H1 (cell line): ENCODE results near the gene C2CD5. TPM values are rescaled to one million over a fixed set of nuclear protein-coding genes. Genes with fewer than 3 reads are reported as not detected.

Source experiments
- CTCF ChIA-PET: fragments of 300-600 bp; sonication (Branson Sonifier 250); formaldehyde crosslinking; loops from one replicate; lab custom pipeline; 2021; ENCODE audit not compliant: partially characterized antibody; lab: Charles Lee
- POLR2A ChIA-PET: fragments of 300-600 bp; sonication (Branson Sonifier 250); formaldehyde crosslinking; loops from one replicate; lab custom pipeline; 2021; ENCODE audit warnings: inconsistent platforms; ENCODE audit not compliant: partially characterized antibody; lab: Charles Lee
- DNase-seq, 2 experiments: peaks; one replicate each; pipeline versions ENCODE4 v3.0.0 to v3.0.0-alpha.2; 2010 to 2022; ENCODE audit warnings: low spot score in 2 of 2, low read depth in 1 of 2, mixed read lengths in 1 of 2
- FAIRE-seq: peaks from 2 replicates; lab custom pipeline; 2011; peaks lifted over from hg19 to GRCh38; lab: Jason Lieb, UNC
- H2AFZ ChIP-seq: 2 replicates; pipeline ENCODE4 v1.8.1; 2012; ENCODE audit warnings: low read length, inconsistent platforms
- H2AK5ac ChIP-seq: 2 replicates; pipeline ENCODE4 v1.6.1; 2013; ENCODE audit warnings: low read depth, low read length
- H2BK120ac ChIP-seq: replicated peaks from 2 replicates; pipeline ENCODE3; 2013; ENCODE audit warnings: low read depth, low read length, inconsistent platforms
- H2BK12ac ChIP-seq: 2 replicates; pipeline ENCODE4 v1.6.1; 2013; ENCODE audit warnings: low read depth, low read length
- H2BK15ac ChIP-seq: 2 replicates; pipeline ENCODE4 v1.6.1; 2013; ENCODE audit warnings: low read length
- H2BK20ac ChIP-seq: 2 replicates; pipeline ENCODE4 v1.6.1; 2013; ENCODE audit warnings: low read length
- H2BK5ac ChIP-seq: 2 replicates; pipeline ENCODE4 v1.6.1; 2013; ENCODE audit warnings: low read depth, low read length
- H3K14ac ChIP-seq: 2 replicates; pipeline ENCODE4 v1.6.1; 2013; ENCODE audit warnings: inconsistent platforms; ENCODE audit not compliant: insufficient read length
- H3K18ac ChIP-seq: 2 replicates; pipeline ENCODE4 v1.6.1; 2013; ENCODE audit warnings: low read length; ENCODE audit errors: extremely low read depth
- H3K23ac ChIP-seq: 2 replicates; pipeline ENCODE4 v1.6.1; 2013; ENCODE audit warnings: inconsistent platforms; ENCODE audit not compliant: insufficient read length
- H3K23me2 ChIP-seq: 2 replicates; pipeline ENCODE4 v1.6.1; 2013; ENCODE audit warnings: low read depth, low read length
- H3K27ac ChIP-seq: 2 replicates; pipeline ENCODE4 v1.6.1; 2011; ENCODE audit warnings: low read depth, low read length, inconsistent platforms
- H3K27me3 ChIP-seq, 4 experiments: replicated peaks in 1 of 4; 1 replicate in 1 of 4; 2 replicates in 3 of 4; pipeline versions ENCODE4 v1.6.1 to v1.8.1; 2011 to 2013; ENCODE audit warnings: low read length in 3 of 4, mild to moderate bottlenecking in 3 of 4, inconsistent platforms in 2 of 4, mixed read lengths in 2 of 4, moderate library complexity in 1 of 4; ENCODE audit not compliant: control insufficient read depth in 3 of 4, insufficient read depth in 3 of 4; ENCODE audit errors: extremely low read depth in 1 of 4
- H3K36me3 ChIP-seq, 4 experiments: 2 replicates each; pipeline versions ENCODE4 v1.6.1 to v1.8.1; 2011 to 2013; ENCODE audit warnings: mild to moderate bottlenecking in 4 of 4, low read length in 3 of 4, moderate library complexity in 2 of 4, control low read depth in 1 of 4, inconsistent platforms in 1 of 4; ENCODE audit not compliant: insufficient read depth in 4 of 4, control insufficient read depth in 2 of 4
- H3K4ac ChIP-seq: replicated peaks from 2 replicates; pipeline ENCODE3; 2013; ENCODE audit warnings: low read length, low read depth, mixed read lengths, inconsistent platforms; ENCODE audit not compliant: insufficient read length
- H3K4me1 ChIP-seq, 4 experiments: replicated peaks in 1 of 4; 1 replicate in 1 of 4; 2 replicates in 3 of 4; pipeline versions ENCODE4 v1.6.1 to v1.8.1; 2011 to 2013; ENCODE audit warnings: low read length in 3 of 4, inconsistent platforms in 2 of 4, mixed read lengths in 1 of 4; ENCODE audit not compliant: insufficient read depth in 4 of 4, control insufficient read depth in 3 of 4
- H3K4me2 ChIP-seq, 2 experiments: 2 replicates each; pipeline versions ENCODE4 v1.6.1 to v1.8.1; 2011 to 2013; ENCODE audit warnings: low read depth in 2 of 2, low read length in 2 of 2, control low read depth in 1 of 2, inconsistent platforms in 1 of 2, mild to moderate bottlenecking in 1 of 2; ENCODE audit not compliant: insufficient read depth in 1 of 2
- H3K4me3 ChIP-seq, 4 experiments: fragments of 200-600, 300-600 bp in 1 of 4; sonication (generic), shearing (Covaris generic), sonication (Bioruptor Twin) in 1 of 4; 2 replicates each; pipeline versions ENCODE4 v1.5.1 to v1.8.1; 2011 to 2016; ENCODE audit warnings: low read length in 4 of 4, low read depth in 3 of 4, control low read depth in 2 of 4, inconsistent platforms in 2 of 4, mild to moderate bottlenecking in 2 of 4, mixed read lengths in 1 of 4, moderate library complexity in 1 of 4; ENCODE audit not compliant: insufficient read depth in 2 of 4; ENCODE audit errors: extremely low read depth in 1 of 4
- H3K56ac ChIP-seq: replicated peaks from 2 replicates; pipeline ENCODE3; 2013; ENCODE audit warnings: low read depth, mild to moderate bottlenecking, mixed read lengths, low read length, inconsistent platforms; ENCODE audit not compliant: insufficient read length
- H3K79me1 ChIP-seq: 2 replicates; pipeline ENCODE4 v1.6.1; 2013; ENCODE audit warnings: low read depth, low read length, control low read depth
- H3K79me2 ChIP-seq, 2 experiments: 2 replicates each; pipeline versions ENCODE4 v1.6.1 to v1.8.1; 2012 to 2013; ENCODE audit warnings: low read length in 2 of 2, mild to moderate bottlenecking in 2 of 2, inconsistent platforms in 1 of 2; ENCODE audit not compliant: insufficient read depth in 2 of 2, control insufficient read depth in 1 of 2
- H3K9ac ChIP-seq, 4 experiments: replicated peaks in 1 of 4; 1 replicate in 1 of 4; 2 replicates in 3 of 4; pipeline versions ENCODE4 v1.6.1 to v1.8.1; 2011 to 2013; ENCODE audit warnings: low read depth in 3 of 4, low read length in 3 of 4, control low read depth in 2 of 4, mild to moderate bottlenecking in 2 of 4, moderate library complexity in 2 of 4, inconsistent platforms in 1 of 4; ENCODE audit errors: extremely low read depth in 1 of 4
- H3K9me3 ChIP-seq, 2 experiments: 2 replicates each; pipeline versions ENCODE4 v1.6.1 to v1.8.1; 2012 to 2013; ENCODE audit warnings: mild to moderate bottlenecking in 2 of 2, moderate library complexity in 2 of 2, control low read depth in 1 of 2, inconsistent platforms in 1 of 2, low read depth in 1 of 2, low read length in 1 of 2, mixed read lengths in 1 of 2; ENCODE audit not compliant: insufficient read depth in 2 of 2
- H4K20me1 ChIP-seq, 2 experiments: replicated peaks in 1 of 2; 2 replicates each; pipeline versions ENCODE3 to v1.8.1; 2011 to 2013; ENCODE audit warnings: inconsistent platforms in 2 of 2, low read length in 2 of 2, mild to moderate bottlenecking in 1 of 2; ENCODE audit not compliant: insufficient read depth in 2 of 2, control insufficient read depth in 1 of 2
- H4K5ac ChIP-seq: 2 replicates; pipeline ENCODE4 v1.6.1; 2013; ENCODE audit warnings: low read length, low read depth, mixed read lengths, inconsistent platforms; ENCODE audit not compliant: insufficient read length
- H4K8ac ChIP-seq: 2 replicates; pipeline ENCODE4 v1.8.0; 2013; ENCODE audit warnings: mild to moderate bottlenecking, moderate library complexity, low read length, inconsistent platforms; ENCODE audit not compliant: insufficient read depth; ENCODE audit errors: extremely low read depth
- H4K91ac ChIP-seq: replicated peaks from 2 replicates; pipeline ENCODE3; 2013; ENCODE audit warnings: low read length, mixed read lengths, inconsistent platforms; ENCODE audit not compliant: insufficient read length
- BCL11A ChIP-seq, 2 experiments: IDR thresholded peaks; one replicate each; pipeline ENCODE4 v1.6.1; 2011; ENCODE audit warnings: low read depth in 2 of 2, low read length in 2 of 2, mild to moderate bottlenecking in 2 of 2
- CEBPB ChIP-seq: IDR thresholded peaks from 2 replicates; pipeline ENCODE4 v1.6.1; 2012; ENCODE audit warnings: low read depth, low read length
- CHD2 ChIP-seq: IDR thresholded peaks from 2 replicates; pipeline ENCODE4 v1.6.1; 2012; ENCODE audit warnings: low read length, improper control_type of control experiment
- GABPA ChIP-seq: IDR thresholded peaks from 2 replicates; pipeline ENCODE4 v1.6.1; 2011; ENCODE audit warnings: mild to moderate bottlenecking, low read length, moderate library complexity, borderline replicate concordance; ENCODE audit not compliant: insufficient read depth
- JUND ChIP-seq: IDR thresholded peaks from 2 replicates; pipeline ENCODE4 v1.6.1; 2011; ENCODE audit warnings: mild to moderate bottlenecking, improper control_type of control experiment, low read length
- KDM4A ChIP-seq: IDR thresholded peaks from one replicate; pipeline ENCODE4 v1.7.1; 2012; ENCODE audit warnings: low read depth, mild to moderate bottlenecking, moderate library complexity, low read length, inconsistent platforms; ENCODE audit not compliant: severe bottlenecking
- POU5F1 ChIP-seq: IDR thresholded peaks from 2 replicates; pipeline ENCODE4 v1.6.1; 2011; ENCODE audit warnings: low read depth, mild to moderate bottlenecking, low read length, moderate library complexity
- SIX5 ChIP-seq: IDR thresholded peaks from 2 replicates; pipeline ENCODE4 v1.6.1; 2011; ENCODE audit warnings: mild to moderate bottlenecking, low read depth, low read length
- SP4 ChIP-seq: IDR thresholded peaks from 2 replicates; pipeline ENCODE4 v1.6.1; 2012; ENCODE audit warnings: low read length, inconsistent platforms
- SRF ChIP-seq: IDR thresholded peaks from 2 replicates; pipeline ENCODE4 v1.6.1; 2011; ENCODE audit warnings: mild to moderate bottlenecking, low read depth, low read length, moderate library complexity
- SUZ12 ChIP-seq: fragments of 200-600 bp; sonication (generic); IDR thresholded peaks from 2 replicates; pipeline ENCODE4 v1.6.1; 2012; ENCODE audit warnings: mild to moderate bottlenecking, inconsistent platforms, low read length, moderate library complexity, mixed read lengths
- TAF1 ChIP-seq: IDR thresholded peaks from 2 replicates; pipeline ENCODE4 v1.6.1; 2011; ENCODE audit warnings: mild to moderate bottlenecking, low read depth, low read length
- WGBS, 2 experiments: shearing (Covaris generic) in 1 of 2; methylation state at CpG; one replicate each; pipeline versions ENCODE4 v1.1.6 to v1.1.7; 2013 to 2015; ENCODE audit warnings: low lambda C conversion rate in 2 of 2, mixed read lengths in 2 of 2, inconsistent platforms in 1 of 2, low coverage in 1 of 2, missing lambda C conversion rate in 1 of 2; ENCODE audit not compliant: insufficient replicate concordance in 2 of 2, insufficient coverage in 1 of 2, insufficient read length in 1 of 2; ENCODE audit errors: extremely low coverage in 1 of 2, missing lambda C conversion rate in 1 of 2; 5-methylcytosine and 5-hydroxymethylcytosine counted together
- polyA plus RNA-seq, 7 experiments: library from polyadenylated mRNA; depleted of rRNA in 3 of 7; stranded (reverse) in 5 of 7; unstranded in 2 of 7; fragments of >200 nt in 5 of 7; fragments of 200-250 nt in 2 of 7; gene quantifications; 1 replicate in 5 of 7; 2 replicates in 1 of 7; 4 replicates in 1 of 7; pipeline versions ENCODE4 v1.2.1 to v1.2.3, GENCODE V29; 2011 to 2013; ENCODE audit warnings: missing spikeins in 2 of 7, mixed read lengths in 2 of 7
- total RNA-seq: library from RNA; stranded (reverse); fragmentation: NEBNext Ultra II Directional; extraction: Animal tissue kit (Norgen Biotek cat#: 25700); gene quantifications from 2 replicates; pipeline ENCODE4 v1.2.1, GENCODE V29; 2021
- TF ChIP-seq, protein P1 (sequence below): IDR thresholded peaks from 2 replicates; pipeline ENCODE4 v1.6.1; 2012; ENCODE audit warnings: low read length, inconsistent platforms
- TF ChIP-seq, protein P2 (sequence below): IDR thresholded peaks from 2 replicates; pipeline ENCODE4 v1.6.1; 2012; ENCODE audit warnings: inconsistent platforms

The C2CD5 gene
- total and polyA plus RNA-seq, 2 of the 8 experiments (the other 6 are each of a cell fraction or from before 2014, with no cell fraction given): 21.9 to 45.9 TPM

DNA sequence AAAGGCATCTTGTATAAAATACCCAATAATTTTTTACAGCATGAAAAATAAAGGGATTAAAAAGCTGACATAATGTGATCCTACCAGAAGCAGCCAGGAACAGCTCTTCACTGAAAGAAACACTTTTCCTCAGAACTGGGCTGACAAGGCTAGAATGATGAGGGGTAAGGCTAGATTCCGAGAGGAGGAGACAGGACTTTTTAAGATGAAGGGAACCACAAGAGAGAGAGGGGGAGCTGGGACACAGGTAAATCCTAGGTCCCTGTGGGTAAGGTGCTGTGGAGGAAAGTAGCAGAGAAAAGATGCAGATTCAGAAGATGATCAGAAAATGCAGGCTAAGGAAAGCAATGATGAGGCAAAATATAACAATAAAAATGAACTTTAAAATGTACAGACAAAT lies 29.5 kb downstream of the C2CD5 start:
- Histone ChIP-seq H3K4me2 (no peak overlapping the region), H3K4me1 (no peaks in the 10 kb centered on the region), H3K9me3 (no peaks in the 10 kb centered on the region), H4K5ac (no peak overlapping the region), H2BK12ac (no peak overlapping the region), H3K4ac (no peak overlapping the region), H3K27me3 (no peaks in the 10 kb centered on the region), H3K9ac (no peak overlapping the region), H2BK5ac (no peak overlapping the region), H3K56ac (no peak overlapping the region), H3K36me3 (peaks cover 0 to 27% (median 8%) of the 10 kb centered on the region in 4 experiments; a peak in 5 of 8 replicates), H4K8ac (no peak overlapping the region), H3K79me2 (no peaks in the 10 kb centered on the region), H2BK20ac (no peak overlapping the region), H3K27ac (no peak overlapping the region), H3K23ac (no peak overlapping the region), H4K91ac (no peak overlapping the region), H3K18ac (no peak overlapping the region), H2BK15ac (no peak overlapping the region), H3K79me1 (no peaks in the 10 kb centered on the region), H4K20me1 (peaks cover 0 to 2% of the 10 kb centered on the region in 2 experiments), H3K23me2 (no peaks in the 10 kb centered on the region), H2AFZ (no peak overlapping the region), H2BK120ac (no peak overlapping the region), H3K4me3 (no peak overlapping the region), H3K14ac (no peak overlapping the region), H2AK5ac (no peak overlapping the region)
- DNase-seq (no peak), FAIRE-seq (no peak)
- ChIA-PET CTCF (no interaction called here), POLR2A (no interaction called here)
- TF ChIP-seq SRF: no peak
- no peak for TF ChIP-seq BCL11A (IDR thresholded peaks at IDR 0.05; ENCODE audit: low read depth in 2 of 2, low read length in 2 of 2)
- no peak for TF ChIP-seq SP4
- TF ChIP-seq, protein P1, sequence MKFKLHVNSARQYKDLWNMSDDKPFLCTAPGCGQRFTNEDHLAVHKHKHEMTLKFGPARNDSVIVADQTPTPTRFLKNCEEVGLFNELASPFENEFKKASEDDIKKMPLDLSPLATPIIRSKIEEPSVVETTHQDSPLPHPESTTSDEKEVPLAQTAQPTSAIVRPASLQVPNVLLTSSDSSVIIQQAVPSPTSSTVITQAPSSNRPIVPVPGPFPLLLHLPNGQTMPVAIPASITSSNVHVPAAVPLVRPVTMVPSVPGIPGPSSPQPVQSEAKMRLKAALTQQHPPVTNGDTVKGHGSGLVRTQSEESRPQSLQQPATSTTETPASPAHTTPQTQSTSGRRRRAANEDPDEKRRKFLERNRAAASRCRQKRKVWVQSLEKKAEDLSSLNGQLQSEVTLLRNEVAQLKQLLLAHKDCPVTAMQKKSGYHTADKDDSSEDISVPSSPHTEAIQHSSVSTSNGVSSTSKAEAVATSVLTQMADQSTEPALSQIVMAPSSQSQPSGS: no peak
- no peak for TF ChIP-seq POU5F1
- TF ChIP-seq SUZ12: no peak
- no peak for TF ChIP-seq CHD2
- TF ChIP-seq SIX5: no peak
- no peak for TF ChIP-seq GABPA
- no peak for TF ChIP-seq JUND
- TF ChIP-seq KDM4A: no peak
- no peak for TF ChIP-seq TAF1
- TF ChIP-seq CEBPB: no peak
- TF ChIP-seq, protein P2, sequence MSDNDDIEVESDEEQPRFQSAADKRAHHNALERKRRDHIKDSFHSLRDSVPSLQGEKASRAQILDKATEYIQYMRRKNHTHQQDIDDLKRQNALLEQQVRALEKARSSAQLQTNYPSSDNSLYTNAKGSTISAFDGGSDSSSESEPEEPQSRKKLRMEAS: no peak
- 76% methylated on average over 1 of the region's 1 CpG; no CpG with 5 or more reads in 1 of the 2 experiments for WGBS, 2 experiments
